Spinal cord (tissue), 10 donors: ENCODE results near the gene ATP1B2. TPM values are rescaled to one million over a fixed set of nuclear protein-coding genes. Genes with fewer than 3 reads are reported as not detected.

Source experiments
- DNase-seq, 6 donors: peaks; one replicate each; pipeline versions ENCODE4 v3.0.0 to v3.0.0-alpha.2; 2013 to 2015; ENCODE audit warnings: low spot score in 6 of 6, low read depth in 4 of 6
- H3K27ac ChIP-seq: one replicate; pipeline ENCODE4 v1.5.1; 2013; ENCODE audit warnings: low read depth, low read length, control low read depth
- H3K27me3 ChIP-seq: one replicate; pipeline ENCODE4 v1.6.1; 2013; ENCODE audit warnings: low read length; ENCODE audit not compliant: control insufficient read depth, insufficient read depth
- H3K36me3 ChIP-seq: one replicate; pipeline ENCODE4 v1.6.1; 2013; ENCODE audit warnings: low read length; ENCODE audit not compliant: control insufficient read depth, insufficient read depth
- H3K4me1 ChIP-seq: one replicate; pipeline ENCODE4 v1.6.1; 2013; ENCODE audit warnings: low read length; ENCODE audit not compliant: control insufficient read depth, insufficient read depth
- H3K4me3 ChIP-seq: one replicate; pipeline ENCODE4 v1.5.1; 2013; ENCODE audit warnings: low read depth, low read length, control low read depth
- H3K9me3 ChIP-seq: one replicate; pipeline ENCODE4 v1.6.1; 2013; ENCODE audit warnings: low read length; ENCODE audit not compliant: control insufficient read depth, insufficient read depth
- WGBS: methylation state at CpG from one replicate; pipeline ENCODE4 v1.1.5; 2013; ENCODE audit warnings: missing lambda C conversion rate; ENCODE audit not compliant: insufficient coverage; 5-methylcytosine and 5-hydroxymethylcytosine counted together
- polyA plus RNA-seq, 2 donors: library from polyadenylated mRNA; unstranded; fragments of 120-200 nt; gene quantifications; one replicate each; pipeline ENCODE4 v1.2.1, GENCODE V29; 2013; ENCODE audit not compliant: insufficient read length in 2 of 2
- total RNA-seq, 2 donors: library from RNA; depleted of rRNA in 1 of 2; stranded (reverse); fragments of 120-200 nt in 1 of 2; fragments of >200 nt in 1 of 2; gene quantifications; one replicate each; pipeline versions ENCODE4 v1.2.3 to v1.2.4, GENCODE V29; 2013 to 2014
- donor health status: healthy.

ATP1B2 gene
- total and polyA plus RNA-seq, 4 donors: 29.1 to 332 (median 174) TPM

- H3K9me3 ChIP-seq: no peaks in the 10 kb centered on the region
- no peaks in the 10 kb centered on the region for H3K27me3 ChIP-seq
- DNase-seq: peak in 3 of 6 donors; percentile 73 to 94 (median 93)
- H3K4me1 ChIP-seq: peaks cover 56% of the 10 kb centered on the region
- H3K36me3 ChIP-seq: peaks cover 29% of the 10 kb centered on the region
- under 1% methylated on average over 43 of the region's 54 CpGs for WGBS
- peak overlapping the region; percentile 84 for H3K27ac ChIP-seq
- peak overlapping the region; percentile 88 for H3K4me3 ChIP-seq
These were observed 1.1 kb downstream of the ATP1B2 start for GRCh38 chr17:7651665-7652387.

- Histone ChIP-seq H3K27ac (peak overlapping the region; percentile 84), H3K4me3 (peak overlapping the region; percentile 88), H3K36me3 (peaks cover 29% of the 10 kb centered on the region), H3K9me3 (no peaks in the 10 kb centered on the region), H3K27me3 (no peaks in the 10 kb centered on the region), H3K4me1 (peaks cover 64% of the 10 kb centered on the region)
- WGBS: 42% methylated on average over 7 of the region's 12 CpGs
- peak in 2 of 6 donors; percentile 20 to 58 for DNase-seq
These were observed 1.9 kb downstream of the ATP1B2 start for GRCh38 chr17:7652388-7653356.

- no peak for DNase-seq
- Histone ChIP-seq H3K9me3 (no peaks in the 10 kb centered on the region), H3K4me3 (no peak overlapping the region), H3K36me3 (peaks cover 38% of the 10 kb centered on the region), H3K27ac (peak overlapping the region; percentile 84), H3K4me1 (peaks cover 68% of the 10 kb centered on the region), H3K27me3 (no peaks in the 10 kb centered on the region)
- whole genome bisulfite sequencing: 56% methylated on average over 10 of the region's 16 CpGs
These were observed 4.3 kb downstream of the ATP1B2 start for GRCh38 chr17:7654832-7655540.

GRCh38 chr17:7655541-7655840, 4.8 kb downstream of the ATP1B2 start:
- 95% methylated on average over 9 of the region's 17 CpGs for WGBS
- H3K27ac ChIP-seq: peak overlapping the region; percentile 84
- no peak overlapping the region for H3K4me3 ChIP-seq
- no peaks in the 10 kb centered on the region for H3K9me3 ChIP-seq
- peaks cover 38% of the 10 kb centered on the region for H3K36me3 ChIP-seq
- DNase-seq: no peak
- H3K4me1 ChIP-seq: peaks cover 63% of the 10 kb centered on the region
- H3K27me3 ChIP-seq: no peaks in the 10 kb centered on the region

GRCh38 chr17:7656958-7657609, 6.4 kb downstream of the ATP1B2 start:
- H3K9me3 ChIP-seq: no peaks in the 10 kb centered on the region
- DNase-seq: peak in 5 of 6 donors; percentile 68 to 94 (median 81)
- no peaks in the 10 kb centered on the region for H3K27me3 ChIP-seq
- peak overlapping the region; percentile 1 for H3K4me3 ChIP-seq
- 17% methylated on average over 7 of the region's 10 CpGs for WGBS
- peaks cover 56% of the 10 kb centered on the region for H3K4me1 ChIP-seq
- peak overlapping the region; percentile 83 for H3K27ac ChIP-seq
- peaks cover 38% of the 10 kb centered on the region for H3K36me3 ChIP-seq

GRCh38 chr17:7667656-7668406, 17.1 kb downstream of the ATP1B2 start:
- peak in 4 of 6 donors; percentile 79 to 96 (median 90) for DNase-seq
- peaks cover 49% of the 10 kb centered on the region for H3K36me3 ChIP-seq
- 26% methylated on average over 5 of the region's 10 CpGs for WGBS
- no peaks in the 10 kb centered on the region for H3K9me3 ChIP-seq
- H3K4me1 ChIP-seq: peaks cover 27% of the 10 kb centered on the region
- H3K27me3 ChIP-seq: no peaks in the 10 kb centered on the region
- peak overlapping the region; percentile 86 for H3K27ac ChIP-seq
- H3K4me3 ChIP-seq: no peak overlapping the region

GRCh38 chr17:7668482-7668881, 17.8 kb downstream of the ATP1B2 start:
- no peak overlapping the region for H3K4me3 ChIP-seq
- H3K27ac ChIP-seq: peak overlapping the region; percentile 86
- peaks cover 27% of the 10 kb centered on the region for H3K4me1 ChIP-seq
- no peak for DNase-seq
- no peaks in the 10 kb centered on the region for H3K9me3 ChIP-seq
- no peaks in the 10 kb centered on the region for H3K27me3 ChIP-seq
- 56% methylated on average over 2 of the region's 7 CpGs for WGBS
- H3K36me3 ChIP-seq: peaks cover 53% of the 10 kb centered on the region

- Histone ChIP-seq H3K9me3 (no peaks in the 10 kb centered on the region), H3K27me3 (no peaks in the 10 kb centered on the region), H3K4me3 (no peak overlapping the region), H3K36me3 (peaks cover 65% of the 10 kb centered on the region), H3K4me1 (peaks cover 10% of the 10 kb centered on the region), H3K27ac (no peak overlapping the region)
- WGBS: 100% methylated on average over 1 of the region's 2 CpGs
- DNase-seq: no peak
These were observed 22.5 kb downstream of the ATP1B2 start for GRCh38 chr17:7673239-7673638.
